ENCODE data around the gene RCBTB1.

The RCBTB1 gene

GRCh38 chr13:49503951-49504350 lies 81.4 kb downstream of the RCBTB1 start:
- no peak for DNase-seq

GRCh38 chr13:49502954-49503353 lies 82.4 kb downstream of the RCBTB1 start:
- DNase-seq: no peak

GRCh38 chr13:49499889-49500660 lies 85.3 kb downstream of the RCBTB1 start:
- no peak for DNase-seq

- DNase-seq: no peak
Measured at GRCh38 chr13:49498206-49498605, 87.2 kb downstream of the RCBTB1 start.

GRCh38 chr13:49497272-49497671 lies 88.1 kb downstream of the RCBTB1 start:
- no peak for DNase-seq

GRCh38 chr13:49496837-49497236 lies 88.5 kb downstream of the RCBTB1 start:
- peak; percentile 36 for DNase-seq

GRCh38 chr13:49495783-49496762 lies 89.3 kb downstream of the RCBTB1 start, which contains the start of gene PHF11:
TSS of gene PHF11 (plus strand) at chr13:49495953. CDS start at chr13:49496002, 49 bp downstream.
- DNase-seq: peak; percentile 81

GRCh38 chr13:49494645-49495044 lies 90.7 kb downstream of the RCBTB1 start:
- no peak for DNase-seq

GRCh38 chr13:49488563-49488962 lies 96.8 kb downstream of the RCBTB1 start:
- no peak for DNase-seq

All from T-helper 9 cell (primary cell).